ENCODE results near the gene PRR7. TPM values are rescaled to one million over a fixed set of nuclear protein-coding genes. Genes with fewer than 3 reads are reported as not detected.

The PRR7 gene
- total RNA-seq, 2 donors from 2014 or later, result 0.90 to 1.1 TPM

- Histone ChIP-seq H3K27me3 (no peaks in the 10 kb centered on the region), H3K36me3 (peaks cover 64% of the 10 kb centered on the region), H3K4me1 (peaks cover 0 to 7% of the 10 kb centered on the region in 2 donors), H3K27ac (no peak overlapping the region), H3K9me3 (no peaks in the 10 kb centered on the region), H3K4me3 (no peak overlapping the region)
- no peak for DNase-seq (ENCODE audit: low spot score)
- TF ChIP-seq CTCF (IDR thresholded peaks at IDR 0.05), result no peak
Measured at GRCh38 chr5:177434437-177434836, 12.2 kb upstream of the PRR7 start.

- Histone ChIP-seq H3K9me3 (no peaks in the 10 kb centered on the region), H3K36me3 (peaks cover 64% of the 10 kb centered on the region), H3K4me3 (no peak overlapping the region), H3K4me1 (peaks cover 0 to 7% of the 10 kb centered on the region in 2 donors), H3K27ac (no peak overlapping the region), H3K27me3 (no peaks in the 10 kb centered on the region)
- no peak for DNase-seq (ENCODE audit: low spot score)
- TF ChIP-seq CTCF (IDR thresholded peaks at IDR 0.05), result no peak
Measured at GRCh38 chr5:177434942-177435738, 11.5 kb upstream of the PRR7 start.

DNA sequence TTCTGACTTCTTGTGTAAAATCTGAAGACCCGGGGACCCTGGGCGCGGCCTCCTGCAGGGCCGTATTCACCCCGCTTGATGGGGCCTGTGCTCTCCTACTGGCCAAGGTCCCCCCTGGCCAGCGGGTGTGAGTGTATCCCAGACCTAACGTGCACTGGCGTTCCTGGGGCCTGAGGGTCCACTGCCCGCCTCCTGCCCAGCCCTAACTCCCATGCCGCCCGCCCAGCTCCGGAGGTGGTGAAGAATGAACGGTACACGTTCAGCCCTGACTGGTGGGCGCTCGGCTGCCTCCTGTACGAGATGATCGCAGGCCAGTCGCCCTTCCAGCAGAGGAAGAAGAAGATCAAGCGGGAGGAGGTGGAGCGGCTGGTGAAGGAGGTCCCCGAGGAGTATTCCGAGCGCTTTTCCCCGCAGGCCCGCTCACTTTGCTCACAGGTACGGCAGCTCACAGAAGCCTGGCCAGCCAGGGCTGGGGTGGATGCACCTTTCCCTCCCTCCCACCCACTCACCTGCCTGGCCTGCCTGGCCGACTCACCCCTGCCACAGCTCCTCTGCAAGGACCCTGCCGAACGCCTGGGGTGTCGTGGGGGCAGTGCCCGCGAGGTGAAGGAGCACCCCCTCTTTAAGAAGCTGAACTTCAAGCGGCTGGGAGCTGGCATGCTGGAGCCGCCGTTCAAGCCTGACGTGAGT is 10.6 kb upstream of the PRR7 start:
- no peak for TF ChIP-seq CTCF (IDR thresholded peaks at IDR 0.05)
- no peak for DNase-seq (ENCODE audit: low spot score)
- no peak overlapping the region for H3K27ac ChIP-seq
- H3K36me3 ChIP-seq, result peaks cover 70% of the 10 kb centered on the region
- no peak overlapping the region for H3K4me3 ChIP-seq
- H3K27me3 ChIP-seq, result no peaks in the 10 kb centered on the region
- peaks cover 0 to 7% of the 10 kb centered on the region in 2 donors for H3K4me1 ChIP-seq
- no peaks in the 10 kb centered on the region for H3K9me3 ChIP-seq

DNA sequence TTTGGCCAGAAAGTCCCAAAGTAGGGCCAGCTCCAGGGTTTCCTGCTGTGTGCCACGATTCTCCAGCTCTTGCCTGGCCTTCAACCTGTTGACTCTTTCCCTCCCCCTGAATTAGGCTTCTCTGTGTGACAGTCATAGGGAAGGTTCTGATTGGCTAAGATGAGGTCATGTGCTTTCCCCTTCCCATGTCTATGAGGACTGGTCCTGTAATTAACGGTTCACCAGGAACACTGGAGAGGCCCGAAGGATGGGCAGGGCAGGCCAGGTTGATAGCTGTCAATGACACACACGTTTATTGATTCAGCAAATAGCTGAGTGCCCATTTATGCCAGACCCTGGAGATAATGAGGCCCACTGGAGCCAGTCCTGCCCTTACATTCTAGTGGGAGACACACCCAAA is 9.0 kb upstream of the PRR7 start:
- no peak for DNase-seq (ENCODE audit: low spot score)
- Histone ChIP-seq H3K9me3 (no peaks in the 10 kb centered on the region), H3K4me3 (no peak overlapping the region), H3K27ac (no peak overlapping the region), H3K36me3 (peaks cover 63% of the 10 kb centered on the region), H3K4me1 (no peaks in the 10 kb centered on the region), H3K27me3 (no peaks in the 10 kb centered on the region)
- no peak for TF ChIP-seq CTCF (IDR thresholded peaks at IDR 0.05)

- H3K27me3 ChIP-seq, result no peaks in the 10 kb centered on the region
- H3K27ac ChIP-seq, result no peak overlapping the region
- no peak for TF ChIP-seq CTCF (IDR thresholded peaks at IDR 0.05)
- no peak for DNase-seq (ENCODE audit: low spot score)
- no peaks in the 10 kb centered on the region for H3K9me3 ChIP-seq
- H3K36me3 ChIP-seq, result peaks cover 55% of the 10 kb centered on the region
- no peak overlapping the region for H3K4me3 ChIP-seq
- no peaks in the 10 kb centered on the region for H3K4me1 ChIP-seq
Measured at GRCh38 chr5:177438468-177438867, 8.1 kb upstream of the PRR7 start.

Data from right atrium auricular region (tissue), 2 donors.